ENCODE results near the gene ABHD18.
"Not testable (repeated sequence)": the region's sequence is repeated elsewhere in the genome, so short reads cannot be mapped to it uniquely, and the experiment has no call there.

The ABHD18 gene

DNA sequence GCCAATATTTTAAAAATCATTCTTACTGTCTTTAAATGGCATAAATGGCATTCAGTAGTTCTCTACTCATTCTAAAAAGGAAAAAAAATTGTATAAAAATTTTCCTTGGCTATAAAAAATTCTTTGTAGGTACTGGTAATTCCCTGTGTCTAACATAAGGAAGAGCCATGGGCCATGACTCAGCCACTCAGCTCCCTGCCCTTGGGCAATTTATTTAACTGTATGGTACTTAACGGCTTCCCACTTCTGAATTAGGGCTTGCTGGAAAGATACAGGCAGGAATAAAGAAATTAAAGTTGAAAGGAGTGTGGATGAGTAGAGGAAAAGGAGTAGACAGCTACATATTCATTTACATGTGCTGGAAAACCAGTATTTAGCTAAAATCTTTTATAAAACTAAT lies 30.6 kb downstream of the ABHD18 start:
- DNase-seq, result no peak

DNA sequence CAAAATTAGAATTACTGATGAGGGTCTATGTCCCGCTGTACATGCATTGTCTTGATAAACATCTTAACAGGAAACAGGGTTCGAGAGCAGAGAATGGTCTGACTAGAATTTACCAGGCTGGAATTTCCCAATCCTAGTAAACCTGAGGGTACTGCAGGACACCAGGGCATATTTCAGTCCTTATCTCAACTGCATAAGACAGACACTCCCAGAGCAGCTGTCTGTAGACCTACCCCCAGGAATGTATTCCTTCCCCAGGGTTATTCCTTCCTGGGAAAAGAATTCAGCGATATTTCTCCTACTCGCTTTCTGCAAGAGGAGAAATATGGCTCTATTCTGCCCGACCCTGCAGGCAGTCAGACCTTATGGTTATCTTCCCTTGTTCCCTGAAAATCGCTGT lies 31.3 kb downstream of the ABHD18 start:
- not testable (repeated sequence) for DNase-seq

DNA sequence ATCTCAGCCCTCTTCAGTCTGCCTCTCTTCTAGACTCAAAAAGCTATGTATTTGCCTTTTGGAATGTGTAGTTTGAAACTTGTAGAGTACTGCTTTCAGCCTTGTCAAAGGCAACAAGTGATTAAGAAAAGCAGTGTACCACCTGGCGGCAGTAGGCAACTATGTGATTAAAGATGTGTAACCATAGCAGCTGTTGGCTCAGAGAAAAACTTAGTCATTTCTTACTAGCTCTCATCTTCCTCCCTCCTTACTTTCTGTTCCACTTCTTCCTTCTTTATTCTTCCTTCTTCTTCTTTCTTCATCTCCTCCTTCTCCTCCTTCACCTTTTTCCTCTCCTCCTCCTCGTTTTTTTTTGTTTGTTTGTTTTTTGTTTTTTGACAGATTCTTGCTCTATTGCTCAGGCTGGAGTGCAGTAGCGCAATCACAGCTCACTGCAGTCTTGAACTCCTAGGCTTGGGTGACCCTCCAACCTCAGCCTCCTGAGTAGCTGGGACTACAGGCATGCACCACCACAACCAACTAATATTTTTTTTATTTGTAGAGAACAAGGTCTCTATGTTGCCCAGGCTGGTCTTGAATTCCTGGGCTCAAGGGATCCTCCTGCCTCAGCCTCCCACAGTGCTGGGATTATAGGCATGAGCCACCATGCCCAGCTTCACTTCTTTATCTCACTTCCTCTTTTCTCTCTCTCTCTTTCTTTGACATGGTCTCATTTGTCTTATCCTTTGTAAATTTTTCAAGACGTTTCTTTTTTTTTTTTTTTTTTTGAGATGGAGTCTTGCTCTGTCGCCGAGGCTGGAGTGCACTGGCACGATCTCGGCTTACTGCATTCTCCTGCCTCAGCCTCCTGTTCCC lies 32.6 kb downstream of the ABHD18 start:
- no peak for DNase-seq

DNA sequence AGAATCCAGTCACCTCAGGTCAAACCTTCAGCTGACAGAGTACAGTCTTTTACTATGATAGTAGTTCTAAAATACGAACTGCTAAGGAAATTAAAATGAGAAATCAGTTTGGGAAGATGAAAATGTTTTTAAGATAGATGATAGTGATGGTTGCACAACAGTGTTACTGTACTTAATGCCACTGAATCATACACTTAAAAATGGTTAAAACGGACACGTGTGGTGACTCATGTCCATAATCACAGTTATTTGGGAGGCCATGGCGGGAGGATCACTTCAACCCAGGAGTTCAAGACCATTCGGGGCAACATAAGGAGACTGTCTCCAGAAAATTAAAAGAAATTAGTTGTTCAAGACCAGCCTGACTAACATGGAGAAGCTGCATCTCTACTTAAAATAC lies 41.4 kb downstream of the ABHD18 start:
- DNase-seq, result no peak

DNA sequence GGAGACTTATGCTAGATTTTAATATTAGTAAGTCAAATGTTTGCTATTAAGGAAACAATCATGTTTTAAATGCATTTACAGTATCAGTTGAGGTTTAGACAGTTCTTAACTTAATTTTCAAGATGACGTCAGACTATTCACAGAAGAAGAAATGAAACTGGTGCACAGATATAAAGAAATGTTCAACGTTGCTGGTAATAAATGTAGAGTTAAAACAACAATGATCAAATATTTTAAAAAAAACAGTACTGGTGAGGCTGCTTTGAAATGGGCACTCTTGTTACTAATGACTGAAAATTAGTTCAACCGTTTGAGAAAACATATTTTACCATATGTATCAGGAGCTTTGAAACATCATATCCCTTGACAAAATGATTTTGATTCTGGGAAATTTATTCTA lies 44.2 kb downstream of the ABHD18 start:
- no peak for DNase-seq

DNA sequence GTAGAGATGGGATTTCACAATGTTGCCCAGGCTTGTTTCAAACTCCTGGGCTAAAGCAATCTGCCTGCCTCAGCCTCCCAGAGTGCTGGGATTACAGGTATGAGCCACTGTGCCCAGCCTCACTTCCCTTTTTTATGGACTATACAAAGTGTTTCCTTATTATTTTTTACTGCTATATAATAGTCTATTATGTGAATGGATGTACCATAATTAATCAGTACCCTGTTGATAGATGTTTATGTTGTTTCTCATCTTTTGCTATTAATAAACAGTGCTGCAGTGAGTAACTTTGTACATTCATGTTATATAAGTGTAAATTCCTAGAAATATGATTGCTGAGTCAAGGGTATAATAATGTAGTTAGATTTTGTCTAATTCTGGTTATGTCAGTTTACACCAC lies 60.1 kb downstream of the ABHD18 start:
- no peak for DNase-seq

DNA sequence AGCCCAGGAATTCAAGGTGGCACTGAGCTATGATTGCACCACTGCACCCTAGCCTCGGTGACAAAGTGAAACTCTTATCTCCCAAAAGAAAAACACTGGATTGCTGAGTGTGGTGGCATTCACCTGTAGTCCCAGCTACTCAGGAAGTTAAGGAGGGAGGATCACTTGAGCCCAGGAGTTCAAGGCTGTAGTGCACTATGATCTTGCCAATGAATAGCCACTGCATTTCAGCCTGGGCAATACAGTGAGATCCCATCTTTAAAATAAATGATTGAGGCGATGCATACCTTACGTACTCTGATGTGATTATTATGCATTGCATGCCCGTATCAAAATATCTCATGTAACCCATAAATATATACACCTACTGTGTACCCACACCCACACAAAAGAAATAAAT lies 64.7 kb downstream of the ABHD18 start:
- DNase-seq, result no peak

DNA sequence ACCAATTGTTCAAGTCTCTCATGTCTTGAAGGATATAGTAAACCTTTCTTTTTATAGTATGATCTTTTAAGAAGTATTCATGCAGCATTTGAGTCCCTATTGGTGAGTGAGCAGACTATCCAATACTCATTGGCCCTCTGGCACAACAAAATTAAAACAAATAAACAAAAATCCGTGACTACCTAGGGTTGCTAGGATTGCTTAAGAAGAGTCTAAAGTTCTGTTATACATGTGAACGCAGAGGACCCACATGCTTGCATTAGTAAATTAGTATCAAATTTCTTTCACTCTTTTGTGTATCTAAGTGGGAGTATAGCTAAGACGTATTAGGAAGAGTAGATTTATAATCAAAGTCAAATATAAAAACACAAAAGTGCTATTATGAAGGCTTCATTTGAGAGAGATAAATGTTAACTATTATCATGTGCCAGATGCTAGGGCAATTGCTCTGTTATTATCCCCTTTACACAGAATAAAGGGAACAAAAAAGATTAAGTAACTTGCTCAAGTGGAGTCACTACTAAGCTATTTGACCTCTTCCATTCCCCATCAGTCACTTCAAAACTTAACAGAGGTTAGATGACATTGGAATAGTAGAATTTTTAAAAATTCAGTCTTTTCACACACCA lies 66.7 kb downstream of the ABHD18 start:
- DNase-seq, result peak; percentile 18

DNA sequence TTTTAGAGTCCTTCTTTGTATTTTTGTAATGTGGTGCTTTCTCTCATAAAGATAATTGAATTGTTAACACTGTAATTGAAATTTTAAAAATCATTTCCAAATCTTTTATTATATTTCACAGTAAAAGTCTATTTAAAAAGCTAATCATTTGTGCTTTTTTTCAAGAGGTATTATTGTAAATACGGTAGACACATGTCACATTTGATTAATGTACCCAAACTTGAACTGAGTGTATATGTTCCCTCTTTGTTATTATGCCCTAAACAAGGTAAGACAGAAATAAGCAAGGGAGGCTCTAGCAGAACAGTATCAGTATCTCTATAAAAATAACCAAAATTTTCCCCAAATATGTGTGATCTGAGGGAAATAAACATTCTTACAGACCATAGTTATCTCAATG lies 74.4 kb downstream of the ABHD18 start:
- no peak for DNase-seq

DNA sequence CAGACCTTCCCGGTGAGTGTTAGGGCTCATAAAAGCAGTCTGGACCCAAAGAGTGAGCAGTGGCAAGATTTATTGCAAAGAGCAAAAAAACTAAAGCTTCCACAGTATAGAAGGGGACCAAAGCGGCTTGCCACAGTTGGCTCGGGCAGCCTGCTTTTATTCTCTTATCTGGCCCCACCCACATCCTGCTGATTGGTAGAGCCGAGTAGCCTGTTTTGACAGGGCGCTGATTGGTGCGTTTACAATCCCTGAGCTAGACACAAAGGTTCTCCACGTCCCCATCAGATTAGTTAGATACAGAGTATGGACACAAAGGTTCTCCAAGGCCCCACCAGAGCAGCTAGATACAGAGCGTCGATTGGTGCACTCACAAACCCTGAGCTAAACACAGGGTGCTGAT lies 81.8 kb downstream of the ABHD18 start:
- not testable (repeated sequence) for DNase-seq

DNA sequence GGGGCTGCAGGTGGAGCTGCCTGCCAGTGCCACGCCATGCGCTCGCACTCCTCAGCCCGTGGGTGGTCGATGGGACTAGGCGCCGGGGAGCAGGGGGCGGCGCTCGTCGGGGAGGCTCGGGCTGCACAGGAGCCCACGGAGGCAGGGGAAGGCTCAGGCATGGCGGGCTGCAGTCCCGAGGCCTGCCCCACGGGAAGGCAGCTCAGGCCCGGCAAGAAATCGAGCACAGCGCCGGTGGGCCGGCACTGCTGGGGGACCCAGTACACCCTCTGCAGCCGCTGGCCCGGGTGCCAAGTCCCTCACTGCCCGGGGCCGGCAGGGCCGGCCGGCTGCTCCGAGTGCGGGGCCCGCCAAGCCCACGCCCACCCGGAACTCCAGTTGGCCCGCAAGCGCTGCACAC lies 82.3 kb downstream of the ABHD18 start:
- not testable (repeated sequence) for DNase-seq

DNA sequence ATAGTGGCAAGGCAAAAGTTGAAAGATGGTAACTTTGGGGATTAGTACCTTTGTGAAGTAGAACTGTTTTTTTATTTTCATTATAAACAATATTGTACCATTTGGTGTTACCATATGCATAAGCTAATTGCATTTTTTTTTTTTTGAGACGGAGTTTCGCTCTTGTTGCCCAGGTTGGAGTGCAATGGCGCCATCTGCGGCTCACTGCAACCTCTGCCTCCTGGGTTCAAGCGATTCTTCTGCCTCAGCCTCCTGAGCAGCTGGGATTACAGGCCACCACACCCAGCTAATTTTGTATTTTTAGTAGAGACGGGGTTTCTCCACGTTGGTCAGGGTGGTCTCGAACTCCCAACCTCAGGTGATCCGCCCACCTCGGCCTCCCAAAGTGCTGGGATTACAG lies 86.0 kb downstream of the ABHD18 start:
- not testable (repeated sequence) for DNase-seq

DNA sequence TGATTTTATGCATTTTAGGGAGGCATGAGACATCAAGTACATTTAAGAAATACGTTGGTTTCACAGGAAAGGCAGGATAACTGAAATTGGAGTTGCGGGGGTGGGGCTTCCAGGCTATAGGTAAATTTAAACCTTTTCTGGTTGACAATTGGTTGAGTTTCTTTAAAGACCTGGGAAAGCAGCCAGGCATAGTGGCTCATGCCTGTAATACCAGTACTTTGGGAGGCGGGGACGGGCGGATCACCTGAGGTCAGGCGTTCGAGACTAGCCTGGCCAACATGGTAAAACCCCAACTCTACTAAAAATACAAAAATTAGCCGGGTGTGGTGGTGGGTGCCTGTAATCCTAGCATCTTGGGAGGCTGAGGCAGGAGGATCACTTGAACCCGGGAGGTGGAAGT lies 89.7 kb downstream of the ABHD18 start:
- not testable (repeated sequence) for DNase-seq

DNA sequence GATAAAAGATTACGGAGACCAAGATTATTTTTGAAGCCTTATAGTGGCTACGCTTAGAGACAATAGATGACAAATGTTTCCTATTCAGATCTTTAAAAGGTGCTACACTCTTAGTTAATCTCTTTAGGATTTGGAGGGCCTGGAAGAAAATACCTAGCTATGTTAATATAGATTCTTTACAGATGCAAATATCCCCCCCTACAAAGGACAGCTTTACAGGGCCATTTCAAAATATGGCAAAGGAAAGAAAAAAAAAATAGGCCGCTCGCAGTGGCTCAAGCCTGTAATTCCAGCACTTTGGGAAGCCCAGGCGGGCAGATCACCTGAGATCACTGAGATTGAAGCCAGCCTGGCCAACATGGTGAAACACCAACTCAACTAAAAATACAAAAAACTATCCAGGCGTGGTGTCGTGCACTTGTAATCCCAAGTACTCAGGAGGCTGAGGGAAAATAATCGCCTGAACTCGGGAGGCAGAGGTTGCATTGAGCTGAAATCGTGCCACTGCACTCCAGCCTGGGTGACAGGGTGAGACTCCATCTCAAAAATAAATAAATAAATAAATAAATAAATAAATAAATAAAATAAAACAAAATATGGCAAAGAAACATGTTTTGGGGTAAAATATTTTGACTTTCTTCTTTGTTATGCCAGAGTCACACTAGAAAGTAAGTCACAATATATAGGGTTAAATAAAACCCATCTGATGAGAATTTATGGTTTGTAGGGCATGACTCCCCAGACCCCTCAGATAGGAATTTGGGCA lies 90.4 kb downstream of the ABHD18 start:
- not testable (repeated sequence) for DNase-seq

DNA sequence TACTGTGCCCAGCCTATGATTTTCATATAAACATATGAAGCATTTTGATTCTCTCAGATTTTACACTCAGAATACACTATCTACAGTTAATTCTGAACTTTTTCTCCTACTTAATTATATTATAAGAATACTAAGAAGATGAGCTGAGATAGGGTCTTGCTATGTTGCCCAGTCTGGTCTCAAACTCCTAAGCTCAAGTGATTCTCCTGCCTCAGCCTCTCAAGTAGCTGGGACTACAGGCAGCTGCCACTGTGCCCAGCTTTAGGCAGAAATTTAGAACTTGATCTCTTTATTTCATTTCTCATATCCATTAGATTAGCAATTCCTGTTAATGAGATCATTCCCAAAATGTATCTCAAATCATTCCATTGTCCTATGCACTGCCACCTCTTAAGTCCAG lies 91.2 kb downstream of the ABHD18 start:
- DNase-seq, result no peak

DNA sequence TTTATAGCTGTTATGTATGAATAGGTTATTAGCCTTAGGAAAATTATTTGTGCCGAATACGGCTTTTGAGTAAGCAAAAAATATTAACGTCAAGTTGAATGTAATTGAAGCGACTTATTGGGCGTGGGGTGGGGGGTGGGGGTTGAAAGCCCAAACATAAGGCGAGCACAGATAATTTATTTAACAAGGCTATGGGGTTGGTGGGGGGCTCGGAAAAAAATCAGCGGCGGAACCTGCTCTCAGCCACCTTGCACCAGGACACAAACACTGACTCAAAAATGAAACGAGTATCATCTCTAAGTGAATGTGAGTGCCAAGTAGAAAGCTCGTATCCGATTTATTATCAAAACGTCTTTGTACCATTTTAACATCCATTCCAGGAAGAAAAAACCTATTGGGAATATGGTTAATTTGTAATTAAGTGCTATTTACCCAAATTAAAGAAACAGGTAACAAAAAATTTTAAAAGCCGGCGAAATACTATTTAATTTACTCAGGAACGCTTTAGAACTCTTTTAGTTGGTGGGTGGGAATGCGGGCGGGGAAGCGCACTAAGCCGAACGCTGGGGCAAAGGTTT lies 95.0 kb downstream of the ABHD18 start:
- peak; percentile 22 for DNase-seq

DNA sequence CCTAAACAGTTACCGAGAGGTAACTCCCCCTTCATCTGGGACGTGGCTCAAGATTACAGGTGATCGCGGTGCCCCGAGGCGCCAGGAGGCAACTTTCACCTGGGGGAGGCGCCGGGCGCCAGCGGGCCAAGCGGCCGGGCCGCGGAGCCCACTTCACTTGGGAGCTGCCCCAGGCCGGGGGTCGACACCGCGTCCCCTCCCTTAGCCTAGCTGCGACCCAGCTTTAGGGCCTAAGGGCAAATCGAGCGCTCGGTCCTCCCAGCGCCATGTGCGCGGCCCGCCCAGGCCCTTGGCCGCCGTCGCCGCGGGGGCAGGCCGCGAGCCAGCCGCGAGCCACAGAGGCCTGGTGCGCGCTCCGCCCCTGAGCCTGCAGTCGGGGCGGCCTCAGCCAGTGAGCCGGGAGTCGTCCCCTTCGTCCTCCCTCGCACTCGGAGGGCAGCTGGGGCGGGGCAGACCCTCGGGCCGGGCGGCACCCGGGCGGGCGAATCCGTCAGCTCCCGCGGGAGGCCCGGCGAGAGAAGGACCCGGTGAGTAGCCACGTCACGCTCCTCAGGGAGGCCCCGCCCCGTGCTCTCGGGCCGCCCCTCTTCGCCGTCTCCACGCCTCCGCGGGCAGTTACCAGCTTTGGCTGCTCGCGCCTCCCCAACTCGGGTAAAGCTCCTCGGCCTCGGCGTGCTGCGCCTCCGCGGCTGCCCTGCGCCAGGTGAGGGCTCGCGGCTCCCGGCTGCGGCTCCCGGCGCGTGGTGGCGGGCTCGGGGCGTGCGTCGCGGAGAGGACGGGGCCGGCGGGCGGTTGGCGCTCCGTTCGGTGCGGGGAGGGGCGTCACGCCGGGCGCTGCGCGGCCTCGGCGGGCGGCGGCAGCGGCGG lies 95.7 kb downstream of the ABHD18 start, which contains the start of gene LARP1B:
TSS of gene LARP1B (plus strand) at position 614 of the 867 bp plus-strand sequence. CDS start 13,640 bp downstream, outside the sequence.
- DNase-seq, result peak; percentile 87

DNA sequence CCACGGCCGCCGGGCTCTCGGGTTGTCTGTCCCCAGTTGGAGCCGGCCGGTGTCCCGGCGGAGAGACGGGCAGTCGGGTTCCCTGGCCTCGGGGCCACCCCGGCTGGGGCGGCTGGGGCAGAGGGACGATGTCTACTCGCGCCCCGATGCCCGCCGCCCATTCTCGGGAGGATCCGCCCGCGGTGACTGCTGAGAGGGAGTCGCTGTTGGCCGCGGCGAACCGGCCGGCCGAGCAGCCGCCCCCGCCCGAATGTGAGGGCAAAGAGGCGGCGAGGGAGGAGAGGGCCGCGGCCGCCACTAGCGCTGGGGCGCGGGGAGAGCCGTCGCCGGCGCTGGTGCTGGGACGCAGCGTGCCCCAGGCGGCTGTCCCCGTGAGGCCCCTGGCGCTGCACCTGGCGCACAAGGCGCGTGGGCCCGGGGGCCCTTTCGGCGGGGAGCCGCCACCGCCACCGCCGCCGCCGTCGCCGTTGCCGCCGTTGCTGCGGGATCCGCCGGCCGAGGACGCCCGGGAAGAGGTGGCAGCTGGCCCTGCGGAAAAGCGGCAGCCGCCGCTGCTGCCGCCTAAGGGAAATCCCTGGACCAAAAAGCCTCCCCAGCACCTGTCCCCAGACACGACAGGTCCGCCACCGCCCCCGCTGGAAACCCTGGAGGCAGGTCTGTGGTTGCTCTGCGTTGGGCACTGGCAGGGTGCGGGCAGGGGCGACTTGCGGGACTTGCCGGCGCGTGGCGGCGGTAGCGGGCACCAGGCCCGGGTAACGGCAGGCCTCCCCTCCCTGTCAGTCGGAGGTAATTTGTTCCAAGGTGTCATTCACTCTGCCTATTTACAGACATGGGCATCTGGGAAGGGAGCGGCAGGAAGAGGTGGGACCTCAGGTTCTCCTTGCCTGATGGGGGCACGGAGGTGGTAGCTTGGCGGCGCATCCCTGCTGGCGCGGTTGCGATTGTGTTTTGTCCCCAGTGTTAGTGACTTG lies 96.6 kb downstream of the ABHD18 start:
- peak; percentile 69 for DNase-seq

DNA sequence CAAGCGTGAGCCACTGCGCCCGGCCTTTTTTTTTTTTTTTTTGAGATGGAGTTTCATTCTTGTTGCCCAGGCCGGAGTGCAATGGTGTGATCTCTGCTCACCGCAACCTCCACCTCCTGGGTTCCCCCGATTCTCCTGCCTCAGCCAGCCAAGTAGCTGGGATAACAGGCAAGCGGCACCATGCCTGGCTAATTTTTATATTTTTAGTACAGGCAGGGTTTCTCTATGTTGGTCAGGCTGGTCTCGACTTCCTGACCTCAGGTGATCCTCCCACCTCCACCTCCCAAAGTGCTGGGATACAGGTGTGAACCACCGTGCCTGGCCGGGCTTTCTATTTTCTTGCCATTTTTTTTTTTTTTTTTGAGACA lies 101.2 kb downstream of the ABHD18 start:
- not testable (repeated sequence) for DNase-seq

DNA sequence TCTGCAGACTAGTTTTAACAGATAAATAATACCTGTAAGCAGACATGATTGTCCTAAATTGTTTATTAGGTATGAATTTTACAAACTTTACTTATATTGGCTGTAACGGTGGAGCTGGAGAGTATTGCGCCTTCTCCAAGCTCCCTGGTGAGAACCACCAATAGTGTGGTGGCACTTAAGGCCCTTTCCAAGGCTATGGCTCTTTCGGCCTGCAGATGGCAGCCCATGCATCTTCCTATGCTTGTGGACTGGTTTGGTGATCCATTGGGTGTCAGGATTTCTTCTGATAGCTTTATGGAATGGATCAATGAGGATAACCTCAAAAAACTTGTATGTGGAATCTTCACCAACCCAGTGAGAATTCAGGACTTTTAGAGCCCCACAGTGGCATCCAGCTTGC lies 103.7 kb downstream of the ABHD18 start:
- no peak for DNase-seq

DNA sequence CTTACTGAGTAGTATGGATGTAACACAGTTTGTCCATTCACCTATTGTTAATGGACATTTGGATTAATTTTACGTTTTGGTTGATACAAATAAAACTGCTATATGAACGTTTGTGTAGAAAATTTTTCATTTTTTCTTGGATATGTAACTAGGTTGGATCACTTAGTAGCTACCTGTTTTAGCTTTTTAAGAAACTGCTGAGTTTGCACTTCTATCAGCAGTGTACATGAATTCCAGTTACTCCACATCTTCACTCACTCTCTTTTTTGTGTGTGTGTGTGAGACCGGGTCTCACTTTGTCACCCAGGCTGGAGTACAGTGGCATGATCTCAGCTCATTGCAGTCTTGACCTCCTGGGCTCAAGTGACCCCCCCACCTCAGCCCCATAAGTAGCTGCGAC lies 111.3 kb downstream of the ABHD18 start:
- DNase-seq, result no peak

All from NCI-H1105 treated with DMSO at 0.1 percent for 48 hours (cell line).